Hypothalamus (tissue), 51 donors: Measurements from ENCODE around the gene UST.
"Not testable (repeated sequence)": the region's sequence is repeated elsewhere in the genome, so short reads cannot be mapped to it uniquely, and the experiment has no call there.

ENCODE experiments used
- DNase-seq, 51 donors: peaks; one replicate each; lab custom pipeline; 2025; lab: John Stamatoyannopoulos, UW

UST gene

DNA sequence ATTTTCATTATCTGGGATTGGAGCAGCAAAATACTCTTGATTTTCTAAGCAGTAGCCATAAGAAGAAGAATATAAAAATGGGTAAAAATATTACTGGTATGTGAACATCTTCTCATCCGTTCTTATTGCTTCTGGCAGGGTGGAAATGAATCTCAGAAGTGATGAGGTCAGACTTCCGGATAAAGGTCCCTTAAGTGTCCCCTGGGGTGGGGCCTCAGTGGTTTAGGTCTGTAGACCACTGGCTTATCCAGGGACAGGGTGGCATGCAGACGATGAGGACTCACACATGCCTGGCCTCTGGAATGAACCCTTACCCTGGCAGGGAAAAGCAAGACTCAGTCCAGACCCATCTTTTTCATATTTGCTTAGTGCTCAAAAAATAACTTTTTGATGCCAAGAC lies 143.3 kb downstream of the UST start:
- DNase-seq, result no peak

DNA sequence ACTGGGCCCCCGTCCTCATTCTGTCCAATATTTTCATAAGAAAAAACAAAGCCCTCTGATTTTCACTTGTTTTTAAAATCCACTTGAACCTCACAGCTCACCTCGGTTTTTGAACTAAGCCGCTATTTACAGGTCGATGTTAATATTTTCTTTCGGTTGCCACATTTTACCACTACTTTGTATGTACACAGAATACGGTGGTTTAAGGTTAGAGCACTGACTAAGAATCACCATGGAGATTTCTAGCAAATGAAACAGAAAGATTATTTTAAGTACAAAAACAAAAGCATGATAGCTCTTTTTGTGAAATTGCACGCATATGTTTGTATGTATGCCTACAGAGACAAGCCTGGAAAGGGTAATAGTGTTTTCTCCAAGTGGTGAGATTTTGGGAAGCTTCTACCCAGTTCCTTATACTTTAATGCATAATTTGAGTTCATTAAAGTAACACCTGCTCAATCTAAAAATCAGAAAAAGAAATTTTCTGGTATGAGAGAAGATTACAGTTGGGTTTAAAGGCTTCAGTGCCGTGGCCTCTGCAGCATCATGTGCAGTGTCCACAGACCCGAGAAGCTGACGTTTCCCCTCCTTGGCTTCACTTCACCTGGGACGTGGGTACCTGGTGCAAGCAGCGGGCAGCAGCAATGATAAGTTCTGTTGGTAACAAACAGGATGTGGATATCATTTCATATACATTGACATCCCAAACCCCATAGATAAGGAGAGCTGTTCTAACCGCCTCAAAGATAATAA lies 144.0 kb downstream of the UST start:
- no peak for DNase-seq

GRCh38 chr6:148891405-148891783 lies 144.6 kb downstream of the UST start:
- no peak for DNase-seq

DNA sequence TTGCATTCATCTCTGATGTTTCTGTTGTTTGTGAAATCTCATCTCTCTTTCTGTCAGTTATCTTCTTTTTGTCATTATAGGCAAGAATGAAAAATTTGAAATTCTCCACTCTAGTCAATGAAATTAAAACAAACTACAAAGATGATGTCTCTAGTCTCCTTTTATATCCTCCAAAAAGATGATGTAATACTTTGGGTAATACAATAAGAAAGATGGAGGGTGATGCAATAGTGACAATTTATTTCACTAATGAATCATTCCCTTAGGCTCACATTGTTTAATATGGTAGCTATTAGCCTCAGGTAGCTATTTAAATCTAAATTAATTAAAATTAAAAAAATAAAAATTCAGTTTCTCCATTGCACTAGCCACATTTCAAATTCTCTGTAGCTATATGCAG lies 145.4 kb downstream of the UST start:
- no peak for DNase-seq

DNA sequence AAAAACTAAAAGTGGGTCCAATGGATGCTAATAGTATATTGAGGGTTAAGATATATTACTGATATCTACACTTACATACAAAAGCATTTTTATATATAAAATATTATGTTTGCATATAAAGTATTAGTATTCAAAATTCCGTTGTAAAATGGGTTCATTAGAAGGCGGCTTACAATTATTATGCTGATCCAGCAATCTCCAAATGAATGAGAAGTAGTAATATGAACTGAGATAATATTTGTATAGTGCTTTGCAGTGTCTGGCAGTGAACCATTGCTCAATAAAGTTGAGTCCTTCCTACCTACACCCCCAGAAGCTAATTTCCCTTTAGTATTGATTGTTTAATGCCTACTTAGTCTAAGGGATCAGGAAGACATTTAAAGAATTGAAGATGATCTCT lies 146.2 kb downstream of the UST start:
- no peak for DNase-seq

DNA sequence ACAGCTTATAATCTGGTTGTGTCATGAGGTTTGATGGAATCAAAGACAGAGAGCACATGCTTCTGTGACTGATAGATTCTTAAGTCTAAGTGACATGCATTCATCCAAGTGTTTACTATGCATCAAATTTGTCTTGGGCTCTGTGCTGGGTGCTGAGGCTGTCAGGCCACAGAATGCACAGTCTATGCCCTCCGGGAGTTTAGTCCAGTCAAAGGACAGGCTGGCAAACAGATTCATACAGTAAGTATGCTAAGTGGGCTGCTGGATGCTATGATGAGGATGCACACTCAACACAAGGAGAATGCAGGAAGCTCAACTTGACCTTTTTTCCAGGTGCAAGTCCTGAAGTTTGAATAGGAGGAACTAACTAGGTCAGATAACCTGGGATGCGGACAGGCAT lies 146.7 kb downstream of the UST start:
- DNase-seq, result no peak

DNA sequence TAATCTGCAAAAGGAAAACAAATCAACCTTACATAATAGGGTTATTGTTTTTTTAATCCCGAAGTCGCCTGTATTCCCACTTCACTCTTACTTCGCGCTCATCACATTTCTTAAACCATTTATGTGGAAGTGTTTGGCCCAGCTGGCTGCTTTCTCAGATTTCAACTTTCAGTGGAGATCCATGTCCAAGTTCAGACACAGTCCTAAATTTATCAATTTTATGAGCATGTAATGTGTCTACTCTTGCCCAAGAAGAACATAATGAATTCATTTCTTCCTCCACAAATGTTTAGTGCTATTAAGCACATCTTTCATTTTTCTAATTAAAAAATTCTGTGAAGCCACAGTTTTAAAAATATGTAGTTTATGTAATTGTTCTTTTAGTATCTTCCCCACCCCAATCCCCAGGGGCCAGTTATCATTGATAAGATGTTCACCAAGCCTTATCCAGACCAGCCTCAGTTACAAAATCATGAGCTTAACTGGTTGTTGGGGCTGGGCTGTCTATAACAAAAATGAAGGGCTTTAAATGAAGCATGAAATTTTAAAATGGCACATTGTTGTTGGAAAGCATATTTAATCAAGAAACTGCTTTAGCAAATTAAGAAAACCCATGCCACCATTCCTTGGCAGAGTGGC lies 151.7 kb downstream of the UST start:
- DNase-seq, result no peak

- DNase-seq, result no peak
Measured at GRCh38 chr6:148904896-148905870, 158.4 kb downstream of the UST start.

DNA sequence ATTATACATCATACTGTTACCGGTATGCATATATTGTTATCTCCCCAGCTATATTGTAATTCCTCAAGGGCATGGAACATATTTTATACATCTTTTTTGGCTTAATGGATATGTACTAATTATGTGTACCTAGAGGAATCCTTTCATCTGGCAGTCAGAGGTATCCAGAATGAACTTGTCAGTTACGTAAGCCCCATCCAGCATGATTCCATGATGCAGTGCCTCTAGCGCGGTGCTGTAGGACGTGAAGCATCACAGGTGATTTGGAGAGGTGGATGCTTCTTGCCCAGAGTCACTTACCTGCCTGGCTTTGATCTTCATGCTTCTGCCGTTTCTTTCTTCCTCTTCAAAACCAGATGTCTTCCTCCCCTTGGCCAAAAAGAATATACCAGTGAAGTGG lies 159.1 kb downstream of the UST start:
- DNase-seq, result no peak

DNA sequence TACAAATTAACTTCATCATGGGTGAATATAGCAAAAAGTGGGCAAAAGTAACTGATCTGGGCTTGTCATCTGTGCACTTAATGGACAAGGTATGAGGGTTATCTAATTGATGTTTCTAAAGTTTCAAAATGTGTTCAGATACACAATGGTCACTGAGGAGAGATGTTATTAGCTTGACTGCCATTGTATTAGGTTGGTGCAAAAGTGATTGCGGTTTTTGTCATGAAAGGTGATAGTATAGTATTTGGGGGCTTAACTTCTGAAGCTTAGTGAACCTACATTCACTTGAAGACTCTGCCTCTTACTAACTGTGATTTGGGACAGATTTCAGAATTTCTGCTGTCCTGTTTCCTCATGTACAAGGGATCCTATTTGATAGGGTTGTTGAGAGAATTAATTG lies 159.6 kb downstream of the UST start:
- DNase-seq, result no peak

- DNase-seq, result no peak
Measured at GRCh38 chr6:148907573-148907972, 160.7 kb downstream of the UST start.

DNA sequence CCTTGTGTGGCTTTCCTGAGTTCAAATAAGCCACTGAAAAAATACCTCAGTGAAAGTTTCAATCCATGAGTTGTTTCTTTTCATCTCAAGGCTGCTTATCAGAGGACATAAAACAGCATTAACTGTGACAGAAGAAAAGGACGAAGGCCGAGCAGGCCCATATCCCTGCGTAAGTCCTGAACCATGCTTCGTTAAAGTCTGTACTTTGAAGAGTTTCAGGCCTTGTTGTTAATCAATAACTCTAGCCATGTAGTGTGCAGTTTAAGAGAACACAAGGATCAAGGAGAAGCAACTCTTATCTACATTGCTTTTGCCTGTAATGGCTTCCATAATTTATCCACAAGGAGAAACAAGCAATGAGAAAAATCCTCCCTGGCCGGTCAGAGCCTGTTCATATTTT lies 165.4 kb downstream of the UST start:
- DNase-seq, result no peak

DNA sequence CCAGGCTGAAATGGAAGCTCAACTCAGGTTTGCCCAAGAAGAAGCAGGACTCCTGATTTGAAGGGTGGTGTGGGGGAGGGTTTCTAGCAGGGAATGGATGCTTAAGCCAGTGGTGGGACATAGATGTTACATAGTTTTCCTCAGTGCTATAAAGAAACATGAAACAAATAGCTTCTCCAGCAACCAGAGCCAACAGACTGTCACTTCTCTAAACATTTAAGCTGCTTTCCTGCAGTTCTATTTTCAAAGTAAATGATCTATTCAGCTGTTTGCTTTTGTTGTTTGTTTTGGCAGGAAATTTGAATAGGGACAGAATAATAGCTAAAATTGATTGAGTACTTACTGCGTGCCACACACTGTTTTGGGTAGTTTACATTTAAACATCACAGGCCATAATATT lies 169.0 kb downstream of the UST start:
- DNase-seq, result no peak

DNA sequence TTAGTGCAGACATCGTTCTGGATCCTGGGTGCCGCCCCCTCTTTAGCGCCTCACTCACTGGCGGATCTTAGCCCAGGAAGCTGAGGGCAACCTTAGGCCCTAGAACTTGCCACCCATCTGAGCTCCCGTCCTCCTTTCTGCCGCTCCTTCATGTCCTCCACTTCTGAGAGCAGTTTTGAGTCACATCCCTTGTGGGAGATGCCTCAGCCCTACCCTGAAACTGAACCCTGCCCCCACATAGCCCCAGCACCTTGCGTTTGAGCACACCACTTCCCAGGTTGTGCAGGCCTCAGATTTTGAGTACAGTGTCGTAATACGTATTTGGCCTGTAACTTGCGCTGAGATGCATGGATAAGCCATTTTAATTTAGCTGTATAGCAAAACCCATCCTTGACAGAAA lies 169.7 kb downstream of the UST start:
- DNase-seq, result not testable (repeated sequence)

DNA sequence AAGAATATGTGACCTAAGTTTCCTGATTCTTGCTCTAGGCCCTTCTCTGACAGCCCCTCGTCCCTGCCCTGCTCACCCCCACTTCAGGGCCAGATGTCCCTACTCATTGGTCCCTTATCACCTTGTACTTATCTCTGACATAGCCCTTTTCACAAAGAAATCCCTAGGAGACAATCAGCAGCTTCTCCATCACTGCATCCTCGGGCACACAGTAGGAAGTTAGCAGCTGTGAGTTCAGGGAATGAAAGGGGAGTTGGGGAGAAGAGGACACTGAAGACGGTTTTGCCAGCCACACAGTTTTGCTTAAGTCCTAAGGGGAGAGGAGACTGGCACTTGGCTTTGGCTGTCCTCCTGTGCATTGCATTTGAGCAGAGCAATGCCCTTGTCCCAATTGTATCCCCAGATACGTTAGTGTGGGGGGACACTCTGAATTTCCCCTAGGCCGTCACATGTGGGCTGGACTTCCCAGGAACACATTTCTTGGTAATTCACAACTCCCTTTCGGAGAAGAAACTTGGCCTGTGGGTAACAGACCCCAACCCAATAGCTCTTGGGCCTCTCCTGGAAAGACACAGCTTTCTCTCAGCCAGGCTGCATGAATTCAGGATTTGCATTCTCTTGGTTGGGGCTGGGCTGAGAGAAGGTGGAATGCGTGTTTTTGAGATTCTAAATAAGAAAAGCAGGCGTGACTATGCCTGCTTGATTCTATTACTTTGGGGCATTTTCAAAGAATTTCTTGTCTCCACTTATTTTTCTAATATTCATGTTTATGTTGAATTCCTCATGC lies 177.6 kb downstream of the UST start:
- no peak for DNase-seq

- DNase-seq, result no peak
Measured at GRCh38 chr6:148925701-148926100, 178.9 kb downstream of the UST start.

DNA sequence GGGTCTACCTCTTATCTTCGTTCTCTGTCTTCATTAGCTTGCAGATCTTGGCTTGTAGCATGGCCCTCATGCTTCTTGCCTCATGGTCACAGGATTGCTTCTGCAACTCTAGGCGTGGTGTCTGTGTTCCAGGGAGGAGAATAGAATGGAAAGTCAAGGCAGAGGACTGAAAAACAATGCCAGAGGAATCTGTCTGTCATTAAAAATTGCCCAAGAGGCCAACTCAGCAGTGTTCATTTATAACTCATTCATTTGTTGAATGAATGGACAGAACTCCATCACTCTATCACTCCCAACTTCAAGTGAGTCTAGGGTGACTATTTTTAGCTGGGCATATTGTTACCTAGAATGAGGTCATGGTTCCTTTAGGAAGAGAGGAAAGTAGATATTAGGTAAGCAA lies 179.6 kb downstream of the UST start:
- no peak for DNase-seq

DNA sequence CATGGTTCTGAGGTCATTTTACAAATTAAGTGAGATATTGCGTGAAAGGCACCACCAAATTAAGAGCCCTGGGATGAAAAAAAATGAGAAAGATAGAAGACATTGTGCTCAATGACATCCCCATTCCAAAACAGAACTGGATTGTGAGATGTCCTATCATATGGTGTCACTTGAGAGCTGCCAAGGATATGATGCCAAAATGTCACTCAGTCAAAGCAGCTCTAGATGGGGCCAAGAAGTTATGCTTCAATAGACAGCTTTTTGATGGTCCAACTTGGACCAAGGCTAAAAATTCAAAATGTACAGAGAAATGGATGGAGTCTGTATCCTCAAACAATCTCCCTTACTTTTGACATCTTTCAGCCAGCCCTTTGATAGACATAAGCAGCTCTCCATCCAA lies 180.8 kb downstream of the UST start:
- DNase-seq, result no peak

DNA sequence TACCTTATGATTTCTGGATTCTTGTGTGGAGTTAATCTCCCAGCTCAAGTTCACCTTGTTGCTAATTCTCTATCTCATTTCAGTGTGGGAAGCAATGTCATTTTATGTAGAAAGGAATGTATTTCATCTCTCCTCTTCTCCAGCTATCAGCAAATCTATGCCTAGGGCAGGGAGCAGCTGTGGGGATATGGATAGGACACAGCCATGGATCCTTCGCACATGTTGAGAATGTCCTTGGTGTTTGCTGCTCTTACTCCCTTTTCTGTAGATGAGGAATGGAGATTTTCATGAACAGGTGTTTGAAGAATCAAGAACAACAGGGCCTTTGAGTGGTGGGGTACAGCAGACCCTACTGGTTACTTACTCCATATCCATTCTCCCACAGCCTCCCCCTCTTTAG lies 182.0 kb downstream of the UST start:
- no peak for DNase-seq

DNA sequence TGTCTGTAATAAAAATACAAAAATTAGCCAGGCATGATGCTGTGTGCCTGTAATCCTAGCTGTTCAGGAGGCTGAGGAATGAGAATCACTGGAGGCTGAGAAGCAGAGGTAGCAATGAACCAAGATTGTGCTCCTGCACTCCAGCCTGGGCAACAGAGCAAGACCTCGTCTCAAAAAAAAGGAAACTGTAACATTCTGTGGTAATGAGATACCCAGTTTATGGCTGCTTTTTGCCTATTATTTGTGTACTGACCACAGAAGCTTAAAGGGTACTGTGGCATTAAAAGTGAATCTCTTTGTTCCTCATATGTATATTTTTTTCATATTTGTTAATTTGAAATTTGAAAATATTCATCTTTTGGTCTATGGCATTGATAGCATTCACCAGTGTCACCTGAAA lies 185.4 kb downstream of the UST start:
- DNase-seq, result no peak

- no peak for DNase-seq
Measured at GRCh38 chr6:148932731-148933130, 185.9 kb downstream of the UST start.
